Keratinocyte (primary cell): ENCODE results near the gene P4HTM. TPM values are rescaled to one million over a fixed set of nuclear protein-coding genes. Genes with fewer than 3 reads are reported as not detected.

Experiments
- DNase-seq: peaks from one replicate; pipeline ENCODE4 v3.0.0-alpha.2; 2011; ENCODE audit warnings: low read depth, missing footprints, low spot score
- FAIRE-seq: peaks from 2 replicates; lab custom pipeline; 2011; peaks lifted over from hg19 to GRCh38; lab: Jason Lieb, UNC
- H2AFZ ChIP-seq: 2 replicates; pipeline ENCODE4 v1.6.0; 2012; ENCODE audit warnings: low read length, control low read depth, inconsistent platforms; ENCODE audit not compliant: control insufficient read depth
- H3K27ac ChIP-seq: 2 replicates; pipeline ENCODE4 v1.5.1; 2011; ENCODE audit warnings: low read length; ENCODE audit not compliant: control insufficient read depth, insufficient read depth
- H3K27me3 ChIP-seq: 3 replicates; pipeline ENCODE4 v1.6.0; 2011; ENCODE audit warnings: low read length; ENCODE audit not compliant: control insufficient read depth, insufficient read depth; ENCODE audit errors: extremely low read depth
- H3K36me3 ChIP-seq, 2 experiments: 2 replicates in 1 of 2; 3 replicates in 1 of 2; pipeline ENCODE4 v1.5.1; 2011; ENCODE audit warnings: low read length in 2 of 2, mild to moderate bottlenecking in 1 of 2; ENCODE audit not compliant: control insufficient read depth in 2 of 2, insufficient read depth in 2 of 2; ENCODE audit errors: extremely low read depth in 1 of 2
- H3K4me1 ChIP-seq: 3 replicates; pipeline ENCODE4 v1.5.1; 2011; ENCODE audit warnings: low read length; ENCODE audit not compliant: control insufficient read depth, insufficient read depth; ENCODE audit errors: extremely low read depth
- H3K4me2 ChIP-seq: 3 replicates; pipeline ENCODE4 v1.6.0; 2011; ENCODE audit warnings: low read depth, low read length; ENCODE audit not compliant: control insufficient read depth, insufficient read depth; ENCODE audit errors: extremely low read depth
- H3K4me3 ChIP-seq, 3 experiments: fragments of 200-600 bp in 1 of 3; sonication (generic) in 1 of 3; 2 replicates in 2 of 3; 3 replicates in 1 of 3; pipeline ENCODE4 v1.5.1; 2011 to 2016; ENCODE audit warnings: low read length in 3 of 3, mild to moderate bottlenecking in 3 of 3, control low read depth in 2 of 3, inconsistent platforms in 1 of 3, low read depth in 1 of 3, mixed read lengths in 1 of 3, mixed run types in 1 of 3, moderate library complexity in 1 of 3; ENCODE audit not compliant: control insufficient read depth in 2 of 3, insufficient read depth in 2 of 3; ENCODE audit errors: extremely low read depth in 1 of 3
- H3K79me2 ChIP-seq: 2 replicates; pipeline ENCODE4 v1.6.0; 2012; ENCODE audit warnings: low read length; ENCODE audit not compliant: control insufficient read depth, insufficient read depth
- H3K9ac ChIP-seq: 3 replicates; pipeline ENCODE4 v1.6.0; 2011; ENCODE audit warnings: low read length; ENCODE audit not compliant: control insufficient read depth, insufficient read depth; ENCODE audit errors: extremely low read depth
- H3K9me1 ChIP-seq: 3 replicates; pipeline ENCODE4 v1.6.0; 2011; ENCODE audit warnings: low read length; ENCODE audit not compliant: control insufficient read depth, insufficient read depth; ENCODE audit errors: extremely low read depth
- H3K9me3 ChIP-seq: 2 replicates; pipeline ENCODE4 v1.5.1; 2012; ENCODE audit warnings: low read depth, low read length; ENCODE audit not compliant: control insufficient read depth
- H4K20me1 ChIP-seq: 3 replicates; pipeline ENCODE4 v1.6.0; 2011; ENCODE audit warnings: low read length; ENCODE audit not compliant: control insufficient read depth, insufficient read depth; ENCODE audit errors: extremely low read depth
- EZH2 ChIP-seq: IDR thresholded peaks from one replicate; pipeline ENCODE4 v1.6.1; 2012; ENCODE audit warnings: inconsistent platforms, mild to moderate bottlenecking, low read length, moderate library complexity
- dilution Hi-C: fragments of 300-500 bp; cut with MboI; formaldehyde crosslinking; loops from one replicate; pipeline ENCODE4 v1.7.0; 2020; ENCODE audit warnings: low sequenced_read_pairs; ENCODE audit not compliant: extremely low pct_ligation_motif_present
- polyA plus RNA-seq, 5 experiments: library from polyadenylated mRNA; depleted of rRNA in 3 of 5; stranded (reverse) in 3 of 5; stranded (forward) in 1 of 5; unstranded in 1 of 5; fragments of >200 nt; gene quantifications; 1 replicate in 1 of 5; 2 replicates in 3 of 5; 3 replicates in 1 of 5; pipeline versions ENCODE4 v1.2.1 to v1.2.3, GENCODE V29; 2011 to 2012; ENCODE audit warnings: missing spikeins in 2 of 5, low read depth in 1 of 5, low replicate concordance in 1 of 5
- TF ChIP-seq, protein P1 (sequence below), 3 experiments: IDR thresholded peaks in 1 of 3; conservative IDR thresholded peaks in 1 of 3; optimal IDR thresholded peaks in 1 of 3; 2 replicates in 2 of 3; 3 replicates in 1 of 3; pipeline versions ENCODE3 to v1.5.1; 2011; ENCODE audit warnings: low read length in 3 of 3, mild to moderate bottlenecking in 3 of 3, moderate library complexity in 2 of 3, control low read depth in 1 of 3, inconsistent platforms in 1 of 3; ENCODE audit not compliant: insufficient read depth in 2 of 3; ENCODE audit errors: extremely low read depth in 1 of 3

Gene P4HTM
- polyA plus RNA-seq, 1 donor (not counting 4 experiments of a cell fraction or from before 2014, with no cell fraction given): 0.93 TPM

- Histone ChIP-seq H3K36me3 (peaks cover 42 to 50% of the 10 kb centered on the region in 2 experiments), H3K79me2 (no peaks in the 10 kb centered on the region), H3K4me3 (no peak overlapping the region), H3K27ac (no peak overlapping the region), H3K27me3 (no peaks in the 10 kb centered on the region), H4K20me1 (no peaks in the 10 kb centered on the region), H3K4me2 (no peak overlapping the region), H3K9me3 (no peaks in the 10 kb centered on the region), H2AFZ (no peak overlapping the region), H3K9ac (no peak overlapping the region), H3K9me1 (no peaks in the 10 kb centered on the region), H3K4me1 (peaks cover 8% of the 10 kb centered on the region)
- FAIRE-seq (no peak), DNase-seq (no peak)
- dilution Hi-C loops: no loop called here
- TF ChIP-seq EZH2: no peak
- TF ChIP-seq, protein P1, sequence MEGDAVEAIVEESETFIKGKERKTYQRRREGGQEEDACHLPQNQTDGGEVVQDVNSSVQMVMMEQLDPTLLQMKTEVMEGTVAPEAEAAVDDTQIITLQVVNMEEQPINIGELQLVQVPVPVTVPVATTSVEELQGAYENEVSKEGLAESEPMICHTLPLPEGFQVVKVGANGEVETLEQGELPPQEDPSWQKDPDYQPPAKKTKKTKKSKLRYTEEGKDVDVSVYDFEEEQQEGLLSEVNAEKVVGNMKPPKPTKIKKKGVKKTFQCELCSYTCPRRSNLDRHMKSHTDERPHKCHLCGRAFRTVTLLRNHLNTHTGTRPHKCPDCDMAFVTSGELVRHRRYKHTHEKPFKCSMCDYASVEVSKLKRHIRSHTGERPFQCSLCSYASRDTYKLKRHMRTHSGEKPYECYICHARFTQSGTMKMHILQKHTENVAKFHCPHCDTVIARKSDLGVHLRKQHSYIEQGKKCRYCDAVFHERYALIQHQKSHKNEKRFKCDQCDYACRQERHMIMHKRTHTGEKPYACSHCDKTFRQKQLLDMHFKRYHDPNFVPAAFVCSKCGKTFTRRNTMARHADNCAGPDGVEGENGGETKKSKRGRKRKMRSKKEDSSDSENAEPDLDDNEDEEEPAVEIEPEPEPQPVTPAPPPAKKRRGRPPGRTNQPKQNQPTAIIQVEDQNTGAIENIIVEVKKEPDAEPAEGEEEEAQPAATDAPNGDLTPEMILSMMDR (optimal IDR thresholded peaks at IDR 0.05 in 1 of 3, IDR thresholded peaks at IDR 0.05 in 1 of 3, conservative IDR thresholded peaks at IDR 0.05 in 1 of 3; ENCODE audit: extremely low read depth in 1 of 3, insufficient read depth in 2 of 3, low read length in 3 of 3): no peak
Observed at GRCh38 chr3:48974076-48974864, 15.8 kb upstream of the P4HTM start.

DNA sequence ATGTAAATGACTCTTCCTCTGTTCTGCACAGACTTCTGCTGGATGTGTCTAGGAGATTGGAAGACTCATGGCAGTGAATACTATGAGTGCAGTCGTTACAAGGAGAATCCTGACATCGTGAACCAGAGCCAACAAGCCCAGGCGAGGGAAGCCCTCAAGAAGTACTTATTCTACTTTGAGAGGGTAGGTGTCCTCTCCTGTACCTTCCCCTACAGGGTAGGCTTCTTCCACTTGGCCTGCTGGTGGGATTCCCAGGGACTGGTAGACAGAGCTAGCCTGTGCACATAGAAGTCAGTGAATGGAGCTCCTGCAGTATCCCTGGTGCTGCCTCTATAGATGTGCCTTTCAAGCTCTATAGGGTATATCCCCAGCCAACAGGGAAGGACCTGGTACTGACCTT lies 10.6 kb upstream of the P4HTM start:
- Histone ChIP-seq H4K20me1 (no peaks in the 10 kb centered on the region), H3K4me3 (no peak overlapping the region), H3K79me2 (no peaks in the 10 kb centered on the region), H3K4me2 (no peak overlapping the region), H3K27me3 (no peaks in the 10 kb centered on the region), H3K4me1 (no peaks in the 10 kb centered on the region), H3K9me1 (no peaks in the 10 kb centered on the region), H3K36me3 (peaks cover 52 to 66% of the 10 kb centered on the region in 2 experiments), H3K9me3 (no peaks in the 10 kb centered on the region), H2AFZ (no peak overlapping the region), H3K9ac (no peak overlapping the region), H3K27ac (no peak overlapping the region)
- dilution Hi-C loops: no loop called here
- TF ChIP-seq, protein P1 (optimal IDR thresholded peaks at IDR 0.05 in 1 of 3, IDR thresholded peaks at IDR 0.05 in 1 of 3, conservative IDR thresholded peaks at IDR 0.05 in 1 of 3; ENCODE audit: extremely low read depth in 1 of 3, insufficient read depth in 2 of 3, low read length in 3 of 3): no peak
- no peak for TF ChIP-seq EZH2
- DNase-seq (no peak), FAIRE-seq (no peak)
